Measurements from ENCODE around the gene USP34. TPM values are rescaled to one million over a fixed set of nuclear protein-coding genes. Genes with fewer than 3 reads are reported as not detected.

The USP34 gene
- total and polyA plus RNA-seq, 9 of the 15 experiments (the other 6 are each of a cell fraction or from before 2014, with no cell fraction given): 19.8 to 108 (median 67.8) TPM

DNA sequence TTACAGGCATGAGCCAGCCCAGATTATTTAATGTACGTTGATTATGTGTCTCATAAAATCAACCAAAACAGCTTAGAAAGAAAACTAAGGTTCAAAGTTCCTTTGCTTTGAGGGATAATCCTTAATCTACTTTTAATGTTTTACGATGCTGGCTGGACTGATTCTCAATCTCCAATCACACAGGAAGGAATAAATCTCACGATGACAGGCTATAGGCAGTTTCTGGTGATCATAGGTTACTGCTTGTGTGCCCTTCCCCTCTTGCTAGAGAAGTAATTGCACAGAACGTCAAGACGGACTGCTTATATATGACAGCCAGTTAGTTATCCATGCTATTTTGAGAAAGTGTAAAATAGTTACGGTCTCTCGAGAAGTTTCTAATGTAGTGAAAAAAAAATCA, 265.8 kb downstream of the USP34 start (continued):
- TF ChIP-seq, protein P1, sequence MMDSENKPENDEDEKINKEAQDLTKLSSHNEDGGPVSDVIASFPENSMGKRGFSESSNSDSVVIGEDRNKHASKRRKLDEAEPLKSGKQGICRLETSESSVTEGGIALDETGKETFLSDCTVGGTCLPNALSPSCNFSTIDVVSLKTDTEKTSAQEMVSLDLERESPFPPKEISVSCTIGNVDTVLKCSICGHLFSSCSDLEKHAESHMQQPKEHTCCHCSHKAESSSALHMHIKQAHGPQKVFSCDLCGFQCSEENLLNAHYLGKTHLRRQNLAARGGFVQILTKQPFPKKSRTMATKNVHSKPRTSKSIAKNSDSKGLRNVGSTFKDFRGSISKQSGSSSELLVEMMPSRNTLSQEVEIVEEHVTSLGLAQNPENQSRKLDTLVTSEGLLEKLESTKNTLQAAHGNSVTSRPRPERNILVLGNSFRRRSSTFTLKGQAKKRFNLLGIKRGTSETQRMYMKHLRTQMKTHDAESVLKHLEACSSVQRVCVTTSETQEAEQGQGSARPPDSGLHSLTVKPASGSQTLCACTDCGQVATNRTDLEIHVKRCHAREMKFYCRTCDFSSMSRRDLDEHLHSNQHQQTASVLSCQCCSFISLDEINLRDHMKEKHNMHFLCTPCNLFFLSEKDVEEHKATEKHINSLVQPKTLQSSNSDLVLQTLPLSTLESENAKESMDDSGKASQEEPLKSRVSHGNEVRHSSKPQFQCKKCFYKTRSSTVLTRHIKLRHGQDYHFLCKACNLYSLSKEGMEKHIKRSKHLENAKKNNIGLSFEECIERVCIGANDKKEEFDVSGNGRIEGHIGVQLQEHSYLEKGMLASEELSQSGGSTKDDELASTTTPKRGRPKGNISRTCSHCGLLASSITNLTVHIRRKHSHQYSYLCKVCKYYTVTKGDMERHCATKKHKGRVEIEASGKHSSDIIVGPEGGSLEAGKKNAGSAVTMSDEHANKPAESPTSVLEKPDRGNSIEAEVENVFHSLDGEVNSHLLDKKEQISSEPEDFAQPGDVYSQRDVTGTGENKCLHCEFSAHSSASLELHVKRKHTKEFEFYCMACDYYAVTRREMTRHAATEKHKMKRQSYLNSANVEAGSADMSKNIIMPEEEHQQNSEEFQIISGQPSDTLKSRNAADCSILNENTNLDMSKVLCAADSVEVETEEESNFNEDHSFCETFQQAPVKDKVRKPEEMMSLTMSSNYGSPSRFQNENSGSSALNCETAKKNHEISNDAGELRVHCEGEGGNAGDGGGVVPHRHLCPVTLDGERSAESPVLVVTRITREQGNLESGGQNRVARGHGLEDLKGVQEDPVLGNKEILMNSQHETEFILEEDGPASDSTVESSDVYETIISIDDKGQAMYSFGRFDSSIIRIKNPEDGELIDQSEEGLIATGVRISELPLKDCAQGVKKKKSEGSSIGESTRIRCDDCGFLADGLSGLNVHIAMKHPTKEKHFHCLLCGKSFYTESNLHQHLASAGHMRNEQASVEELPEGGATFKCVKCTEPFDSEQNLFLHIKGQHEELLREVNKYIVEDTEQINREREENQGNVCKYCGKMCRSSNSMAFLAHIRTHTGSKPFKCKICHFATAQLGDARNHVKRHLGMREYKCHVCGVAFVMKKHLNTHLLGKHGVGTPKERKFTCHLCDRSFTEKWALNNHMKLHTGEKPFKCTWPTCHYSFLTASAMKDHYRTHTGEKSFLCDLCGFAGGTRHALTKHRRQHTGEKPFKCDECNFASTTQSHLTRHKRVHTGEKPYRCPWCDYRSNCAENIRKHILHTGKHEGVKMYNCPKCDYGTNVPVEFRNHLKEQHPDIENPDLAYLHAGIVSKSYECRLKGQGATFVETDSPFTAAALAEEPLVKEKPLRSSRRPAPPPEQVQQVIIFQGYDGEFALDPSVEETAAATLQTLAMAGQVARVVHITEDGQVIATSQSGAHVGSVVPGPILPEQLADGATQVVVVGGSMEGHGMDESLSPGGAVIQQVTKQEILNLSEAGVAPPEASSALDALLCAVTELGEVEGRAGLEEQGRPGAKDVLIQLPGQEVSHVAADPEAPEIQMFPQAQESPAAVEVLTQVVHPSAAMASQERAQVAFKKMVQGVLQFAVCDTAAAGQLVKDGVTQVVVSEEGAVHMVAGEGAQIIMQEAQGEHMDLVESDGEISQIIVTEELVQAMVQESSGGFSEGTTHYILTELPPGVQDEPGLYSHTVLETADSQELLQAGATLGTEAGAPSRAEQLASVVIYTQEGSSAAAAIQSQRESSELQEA (IDR thresholded peaks at IDR 0.05; ENCODE audit: low read depth): no peak
- TF ChIP-seq MIER1 (IDR thresholded peaks at IDR 0.05; ENCODE audit: low read depth) (no peak), HEY1 (CRISPR knock-in tag; IDR thresholded peaks at IDR 0.05; ENCODE audit: borderline replicate concordance) (no peak), HDAC2 (IDR thresholded peaks at IDR 0.05) (no peak)
- TF ChIP-seq, protein P2, sequence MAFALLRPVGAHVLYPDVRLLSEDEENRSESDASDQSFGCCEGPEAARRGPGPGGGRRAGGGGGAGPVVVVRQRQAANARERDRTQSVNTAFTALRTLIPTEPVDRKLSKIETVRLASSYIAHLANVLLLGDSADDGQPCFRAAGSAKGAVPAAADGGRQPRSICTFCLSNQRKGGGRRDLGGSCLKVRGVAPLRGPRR (CRISPR knock-in tag; IDR thresholded peaks at IDR 0.05): no peak
- TF ChIP-seq, protein P3, sequence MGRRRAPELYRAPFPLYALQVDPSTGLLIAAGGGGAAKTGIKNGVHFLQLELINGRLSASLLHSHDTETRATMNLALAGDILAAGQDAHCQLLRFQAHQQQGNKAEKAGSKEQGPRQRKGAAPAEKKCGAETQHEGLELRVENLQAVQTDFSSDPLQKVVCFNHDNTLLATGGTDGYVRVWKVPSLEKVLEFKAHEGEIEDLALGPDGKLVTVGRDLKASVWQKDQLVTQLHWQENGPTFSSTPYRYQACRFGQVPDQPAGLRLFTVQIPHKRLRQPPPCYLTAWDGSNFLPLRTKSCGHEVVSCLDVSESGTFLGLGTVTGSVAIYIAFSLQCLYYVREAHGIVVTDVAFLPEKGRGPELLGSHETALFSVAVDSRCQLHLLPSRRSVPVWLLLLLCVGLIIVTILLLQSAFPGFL (CRISPR knock-in tag; IDR thresholded peaks at IDR 0.05): no peak
- TF ChIP-seq, protein P4, sequence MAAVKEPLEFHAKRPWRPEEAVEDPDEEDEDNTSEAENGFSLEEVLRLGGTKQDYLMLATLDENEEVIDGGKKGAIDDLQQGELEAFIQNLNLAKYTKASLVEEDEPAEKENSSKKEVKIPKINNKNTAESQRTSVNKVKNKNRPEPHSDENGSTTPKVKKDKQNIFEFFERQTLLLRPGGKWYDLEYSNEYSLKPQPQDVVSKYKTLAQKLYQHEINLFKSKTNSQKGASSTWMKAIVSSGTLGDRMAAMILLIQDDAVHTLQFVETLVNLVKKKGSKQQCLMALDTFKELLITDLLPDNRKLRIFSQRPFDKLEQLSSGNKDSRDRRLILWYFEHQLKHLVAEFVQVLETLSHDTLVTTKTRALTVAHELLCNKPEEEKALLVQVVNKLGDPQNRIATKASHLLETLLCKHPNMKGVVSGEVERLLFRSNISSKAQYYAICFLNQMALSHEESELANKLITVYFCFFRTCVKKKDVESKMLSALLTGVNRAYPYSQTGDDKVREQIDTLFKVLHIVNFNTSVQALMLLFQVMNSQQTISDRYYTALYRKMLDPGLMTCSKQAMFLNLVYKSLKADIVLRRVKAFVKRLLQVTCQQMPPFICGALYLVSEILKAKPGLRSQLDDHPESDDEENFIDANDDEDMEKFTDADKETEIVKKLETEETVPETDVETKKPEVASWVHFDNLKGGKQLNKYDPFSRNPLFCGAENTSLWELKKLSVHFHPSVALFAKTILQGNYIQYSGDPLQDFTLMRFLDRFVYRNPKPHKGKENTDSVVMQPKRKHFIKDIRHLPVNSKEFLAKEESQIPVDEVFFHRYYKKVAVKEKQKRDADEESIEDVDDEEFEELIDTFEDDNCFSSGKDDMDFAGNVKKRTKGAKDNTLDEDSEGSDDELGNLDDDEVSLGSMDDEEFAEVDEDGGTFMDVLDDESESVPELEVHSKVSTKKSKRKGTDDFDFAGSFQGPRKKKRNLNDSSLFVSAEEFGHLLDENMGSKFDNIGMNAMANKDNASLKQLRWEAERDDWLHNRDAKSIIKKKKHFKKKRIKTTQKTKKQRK (IDR thresholded peaks at IDR 0.05; ENCODE audit: borderline replicate concordance, low read depth, low read length): no peak

Measured in K562 (cell line).